Esophagus squamous epithelium (tissue), 4 donors: ENCODE results near the gene ZNF223.

ENCODE experiments used
- POLR2A ChIP-seq, 4 donors: fragments of 450-650 bp; IDR thresholded peaks; one replicate each; pipeline ENCODE4 v1.6.1; 2017; ENCODE audit warnings: antibody characterized with exemption in 4 of 4, mild to moderate bottlenecking in 4 of 4, moderate library complexity in 3 of 4
- TF ChIP-seq, protein P1 (sequence below), 6 experiments: fragments of 450-650 bp in 4 of 6; fragments of 200-600 bp in 2 of 6; sonication (generic) in 2 of 6; IDR thresholded peaks; one replicate each; pipeline ENCODE4 v1.5.1; 2016 to 2019; ENCODE audit warnings: antibody characterized with exemption in 6 of 6, mild to moderate bottlenecking in 4 of 6, moderate library complexity in 4 of 6

- TF ChIP-seq, protein P1, sequence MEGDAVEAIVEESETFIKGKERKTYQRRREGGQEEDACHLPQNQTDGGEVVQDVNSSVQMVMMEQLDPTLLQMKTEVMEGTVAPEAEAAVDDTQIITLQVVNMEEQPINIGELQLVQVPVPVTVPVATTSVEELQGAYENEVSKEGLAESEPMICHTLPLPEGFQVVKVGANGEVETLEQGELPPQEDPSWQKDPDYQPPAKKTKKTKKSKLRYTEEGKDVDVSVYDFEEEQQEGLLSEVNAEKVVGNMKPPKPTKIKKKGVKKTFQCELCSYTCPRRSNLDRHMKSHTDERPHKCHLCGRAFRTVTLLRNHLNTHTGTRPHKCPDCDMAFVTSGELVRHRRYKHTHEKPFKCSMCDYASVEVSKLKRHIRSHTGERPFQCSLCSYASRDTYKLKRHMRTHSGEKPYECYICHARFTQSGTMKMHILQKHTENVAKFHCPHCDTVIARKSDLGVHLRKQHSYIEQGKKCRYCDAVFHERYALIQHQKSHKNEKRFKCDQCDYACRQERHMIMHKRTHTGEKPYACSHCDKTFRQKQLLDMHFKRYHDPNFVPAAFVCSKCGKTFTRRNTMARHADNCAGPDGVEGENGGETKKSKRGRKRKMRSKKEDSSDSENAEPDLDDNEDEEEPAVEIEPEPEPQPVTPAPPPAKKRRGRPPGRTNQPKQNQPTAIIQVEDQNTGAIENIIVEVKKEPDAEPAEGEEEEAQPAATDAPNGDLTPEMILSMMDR (IDR thresholded peaks at IDR 0.05): no peak
- no peak for TF ChIP-seq POLR2A (IDR thresholded peaks at IDR 0.05)
Measured at GRCh38 chr19:44026622-44027021, 25.2 kb upstream of the ZNF223 start.
